Measurements from ENCODE around the gene FBLN7. TPM values are rescaled to one million over a fixed set of nuclear protein-coding genes. Genes with fewer than 3 reads are reported as not detected.

FBLN7 gene
- total and polyA plus RNA-seq, 12 donors = 0.22 to 1.7 (median 0.66) TPM

- ATAC-seq (no peak), DNase-seq (no peak)
- intact Hi-C loops (cut with DNase I) = no loop called here
Measured at GRCh38 chr2:112152476-112153178, 14.4 kb downstream of the FBLN7 start.

GRCh38 chr2:112153179-112153490 is 14.9 kb downstream of the FBLN7 start:
- Histone ChIP-seq H3K27ac (no peak overlapping the region), H3K4me1 (peaks cover 0 to 30% (median 8%) of the 10 kb centered on the region in 9 donors), H3K36me3 (no peaks in the 10 kb centered on the region), H3K9me3 (no peaks in the 10 kb centered on the region), H3K27me3 (no peaks in the 10 kb centered on the region), H3K4me3 (no peak overlapping the region)
- DNase-seq = no peak
- intact Hi-C loops (cut with DNase I) = no loop called here
- WGBS, 2 donors = 92 to 93% methylated on average over 12 of the region's 12 CpGs
- no peak for TF ChIP-seq CTCF (IDR thresholded peaks at IDR 0.05)
- no peak for ATAC-seq

More at GRCh38 chr2:112152476-112153178, 14.4 kb downstream of the FBLN7 start:
- no peak overlapping the region for H3K27ac ChIP-seq
- H3K9me3 ChIP-seq = no peaks in the 10 kb centered on the region
- H3K27me3 ChIP-seq = no peaks in the 10 kb centered on the region
- TF ChIP-seq CTCF (IDR thresholded peaks at IDR 0.05) = no peak
- no peak overlapping the region for H3K4me3 ChIP-seq
- H3K36me3 ChIP-seq = no peaks in the 10 kb centered on the region
- WGBS, 2 donors = 95 to 98% methylated on average over 10 of the region's 10 CpGs
- peaks cover 0 to 31% (median 8%) of the 10 kb centered on the region in 9 donors for H3K4me1 ChIP-seq

GRCh38 chr2:112153501-112153900 is 15.3 kb downstream of the FBLN7 start:
- no peak overlapping the region for H3K4me3 ChIP-seq
- H3K27me3 ChIP-seq = no peaks in the 10 kb centered on the region
- no peak for TF ChIP-seq CTCF (IDR thresholded peaks at IDR 0.05)
- H3K27ac ChIP-seq = no peak overlapping the region
- WGBS, 2 donors = 97% methylated on average over 10 of the region's 10 CpGs
- H3K9me3 ChIP-seq = no peaks in the 10 kb centered on the region
- no peak for ATAC-seq
- intact Hi-C loops (cut with DNase I) = no loop called here
- H3K36me3 ChIP-seq = no peaks in the 10 kb centered on the region
- H3K4me1 ChIP-seq = peaks cover 0 to 26% (median 7%) of the 10 kb centered on the region in 9 donors
- DNase-seq = no peak

- Histone ChIP-seq H3K27me3 (no peaks in the 10 kb centered on the region), H3K4me1 (peaks cover 0 to 22% (median 0%) of the 10 kb centered on the region in 9 donors), H3K36me3 (no peaks in the 10 kb centered on the region), H3K4me3 (no peak overlapping the region), H3K27ac (no peak overlapping the region), H3K9me3 (no peaks in the 10 kb centered on the region)
- 87 to 89% methylated on average over 14 of the region's 14 CpGs for WGBS, 2 donors
- ATAC-seq (no peak), DNase-seq (no peak)
- intact Hi-C loops (cut with DNase I) = no loop called here
- TF ChIP-seq CTCF (IDR thresholded peaks at IDR 0.05) = no peak
Measured at GRCh38 chr2:112154246-112155117, 16.3 kb downstream of the FBLN7 start.
